SH-SY5Y (cell line): ENCODE measurements around the gene CD79A.

ENCODE experiments used
- GATA2 ChIP-seq: IDR thresholded peaks from 2 replicates; pipeline ENCODE4 v1.6.1; 2011; ENCODE audit warnings: mild to moderate bottlenecking, low read depth, low read length
- GATA3 ChIP-seq: IDR thresholded peaks from 2 replicates; pipeline ENCODE4 v1.6.1; 2011; ENCODE audit warnings: low read depth, mild to moderate bottlenecking, low read length, moderate library complexity

- TF ChIP-seq GATA2 (no peak), GATA3 (no peak)
Measured at GRCh38 chr19:41864374-41864773, 12.7 kb upstream of the CD79A start.
